NCI-H2196 (cell line): ENCODE results near the gene PLAGL2.
"Not testable (repeated sequence)": the region's sequence is repeated elsewhere in the genome, so short reads cannot be mapped to it uniquely, and the experiment has no call there.

Experiments used
- DNase-seq: peaks from one replicate; lab custom pipeline; 2025; ENCODE audit not compliant: unreplicated experiment; lab: John Stamatoyannopoulos, UW

The PLAGL2 gene

GRCh38 chr20:32205110-32205842 is 2.3 kb downstream of the PLAGL2 start:
- DNase-seq, result no peak

GRCh38 chr20:32204205-32205109 is 3.1 kb downstream of the PLAGL2 start:
- DNase-seq, result no peak

- DNase-seq, result no peak
Measured at GRCh38 chr20:32203356-32204204, 4.0 kb downstream of the PLAGL2 start.

DNA sequence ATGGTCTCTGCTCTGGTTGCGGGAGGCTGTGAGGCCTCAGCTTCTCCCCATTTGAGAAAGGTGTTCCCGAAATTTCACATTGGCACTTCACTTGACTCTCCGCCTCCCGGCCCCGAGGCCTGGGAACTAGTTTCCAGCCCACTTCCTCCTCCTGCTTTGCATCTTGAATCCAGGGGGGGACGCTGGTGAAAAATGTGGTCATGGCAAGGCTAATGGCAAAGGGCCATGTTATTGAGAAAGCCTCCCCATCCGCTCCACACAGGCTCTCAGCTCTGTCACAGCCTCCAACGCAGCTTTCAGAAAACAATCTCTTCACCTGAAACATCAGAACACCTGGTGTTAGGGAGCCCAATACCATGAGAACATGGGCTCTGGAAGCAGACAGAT is 5.6 kb downstream of the PLAGL2 start:
- DNase-seq, result no peak

- DNase-seq, result no peak
Measured at GRCh38 chr20:32201296-32201976, 6.1 kb downstream of the PLAGL2 start.

GRCh38 chr20:32199006-32199405 is 8.5 kb downstream of the PLAGL2 start:
- no peak for DNase-seq

- DNase-seq, result not testable (repeated sequence)
Measured at GRCh38 chr20:32197136-32197535, 10.4 kb downstream of the PLAGL2 start.

DNA sequence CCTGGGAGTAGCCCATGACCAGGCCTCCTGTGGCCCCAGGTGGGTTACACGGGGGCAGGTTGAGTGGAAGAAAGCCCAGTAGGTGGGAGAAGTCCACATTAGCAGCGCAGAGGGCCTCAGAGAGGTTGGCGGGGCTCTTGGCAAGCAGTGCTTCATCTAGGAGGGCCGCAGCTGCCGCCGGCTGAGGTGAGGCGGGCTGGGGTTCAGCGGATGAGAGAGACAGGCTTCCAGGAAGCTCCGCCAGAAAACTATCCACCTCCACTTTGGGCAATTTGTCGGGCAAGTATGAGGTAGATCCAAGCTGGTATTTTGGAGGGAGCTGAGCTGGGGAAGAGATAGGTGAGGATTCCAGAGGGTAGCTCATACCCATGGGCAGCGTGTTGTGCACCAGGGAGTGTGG is 10.9 kb downstream of the PLAGL2 start:
- not testable (repeated sequence) for DNase-seq

- no peak for DNase-seq
Measured at GRCh38 chr20:32195581-32195980, 12.0 kb downstream of the PLAGL2 start.

DNA sequence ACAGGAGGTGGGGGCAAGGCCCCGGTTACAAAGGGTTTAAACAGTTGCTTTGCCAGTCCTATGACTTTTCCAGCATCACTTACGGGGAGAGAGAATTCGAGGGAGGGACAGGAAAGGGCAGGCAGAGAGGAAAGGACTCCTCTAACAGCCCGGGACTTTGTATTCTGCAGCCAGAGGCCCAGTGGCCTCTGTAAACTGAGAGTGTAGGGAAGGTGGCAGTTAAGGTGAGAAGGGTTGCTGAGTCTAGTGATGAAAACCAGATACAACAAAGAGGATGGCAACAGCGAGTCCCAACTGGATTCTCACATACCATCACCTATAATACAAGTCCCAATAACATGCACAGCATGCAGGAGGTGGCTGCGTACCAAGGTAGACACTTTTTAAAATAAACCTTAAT is 13.5 kb downstream of the PLAGL2 start:
- no peak for DNase-seq

DNA sequence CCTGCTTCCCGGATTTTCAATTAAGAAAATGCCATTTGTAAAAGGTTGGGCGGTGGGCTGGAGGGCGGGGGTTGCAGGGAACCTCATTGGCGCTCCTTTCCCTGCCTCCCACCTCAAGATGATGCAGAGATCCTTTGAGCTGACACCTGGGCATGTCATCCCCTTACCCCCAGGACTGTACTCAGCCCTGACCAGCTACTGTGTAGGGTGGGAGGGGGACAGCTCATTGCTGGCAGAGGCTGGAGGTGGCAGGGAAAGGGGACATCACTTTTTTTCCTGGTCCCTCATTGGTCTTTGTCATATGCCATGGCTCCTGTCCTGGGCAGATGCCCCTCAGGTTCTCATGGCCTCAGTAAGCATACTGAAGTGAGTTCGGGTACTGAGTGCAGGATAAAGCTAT is 14.2 kb downstream of the PLAGL2 start:
- not testable (repeated sequence) for DNase-seq

GRCh38 chr20:32192698-32193097 is 14.8 kb downstream of the PLAGL2 start:
- no peak for DNase-seq

GRCh38 chr20:32191873-32192272 is 15.7 kb downstream of the PLAGL2 start:
- DNase-seq, result no peak

DNA sequence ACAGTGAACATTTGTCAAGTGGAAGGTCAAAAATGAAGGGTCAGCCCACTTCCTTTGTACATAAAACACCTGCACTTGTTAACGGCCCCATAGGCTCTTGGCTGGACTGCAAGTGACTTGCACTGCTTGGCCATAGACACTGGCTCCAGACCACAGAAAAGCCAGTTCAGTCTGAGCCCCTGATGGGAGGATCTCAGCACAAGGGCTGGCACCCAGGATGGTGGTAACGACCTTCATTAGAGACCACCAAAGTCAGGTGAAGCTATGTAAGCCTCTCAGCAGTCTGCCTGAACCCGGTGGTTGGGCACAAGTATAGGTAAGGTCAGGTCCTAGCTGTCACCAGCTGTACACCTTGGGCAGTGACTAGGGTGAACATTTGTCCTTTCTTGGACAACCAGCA is 16.1 kb downstream of the PLAGL2 start:
- no peak for DNase-seq

- DNase-seq, result no peak
Measured at GRCh38 chr20:32190616-32191415, 16.7 kb downstream of the PLAGL2 start.

DNA sequence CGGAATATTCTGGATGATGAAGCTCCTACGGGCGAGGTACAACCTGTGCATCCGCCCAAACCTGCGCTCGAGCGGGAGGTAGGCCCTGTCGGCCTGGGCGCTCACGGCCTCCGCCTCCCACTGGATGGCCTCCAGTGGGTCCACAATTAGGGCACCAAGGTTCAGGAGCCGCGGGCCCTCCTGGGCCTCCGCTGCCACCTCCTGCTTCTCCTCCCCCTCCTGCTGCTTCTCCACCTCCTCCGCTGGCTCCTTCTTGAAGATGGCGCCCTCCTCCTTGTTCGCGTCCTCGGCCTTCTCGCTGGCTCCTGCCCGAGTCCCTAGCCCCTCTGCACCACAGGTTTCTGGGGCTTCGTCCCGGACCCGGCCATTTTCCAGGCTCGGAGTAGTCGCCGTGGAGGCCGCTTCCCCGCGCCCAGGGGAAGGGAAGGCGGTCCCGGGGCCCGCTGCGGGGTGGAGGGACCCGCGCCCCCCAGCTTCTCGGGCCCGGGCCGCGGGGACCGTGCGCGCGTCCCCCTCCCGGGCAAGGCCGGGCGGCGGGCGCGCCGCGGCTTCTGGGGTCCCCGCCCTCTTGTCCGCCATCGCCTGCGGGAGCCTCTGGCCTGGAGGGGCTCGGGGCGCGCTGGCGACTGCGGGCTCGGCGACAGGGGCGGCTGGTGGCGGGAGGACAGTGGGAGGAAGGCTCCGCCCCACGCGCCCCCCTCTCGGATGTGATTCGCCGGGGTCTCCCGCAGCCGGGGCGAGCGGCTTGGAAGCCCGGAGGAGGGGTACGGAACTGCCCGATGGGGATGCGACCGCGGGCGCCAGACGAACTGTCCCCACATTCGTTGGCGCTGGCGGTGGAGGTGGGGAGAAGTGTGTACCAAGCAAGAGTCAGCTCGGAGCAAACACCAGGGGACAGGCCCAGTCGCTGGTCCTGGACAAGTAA is 17.6 kb downstream of the PLAGL2 start:
- DNase-seq, result no peak

DNA sequence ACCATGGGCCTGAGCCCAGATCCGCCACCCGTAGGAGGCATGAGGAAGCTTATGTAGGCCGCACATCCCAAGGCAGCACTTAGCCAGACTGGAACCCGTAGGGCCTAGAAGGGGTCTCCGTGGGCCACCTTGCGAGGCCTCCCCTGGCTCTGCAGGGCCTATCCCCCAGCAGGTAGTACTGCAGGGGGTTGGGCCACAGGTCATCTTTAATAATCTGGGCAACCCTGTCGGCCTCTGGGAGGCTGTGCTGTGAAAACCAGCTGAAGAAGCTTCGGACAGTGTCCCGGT is 18.5 kb downstream of the PLAGL2 start:
- DNase-seq, result no peak

DNA sequence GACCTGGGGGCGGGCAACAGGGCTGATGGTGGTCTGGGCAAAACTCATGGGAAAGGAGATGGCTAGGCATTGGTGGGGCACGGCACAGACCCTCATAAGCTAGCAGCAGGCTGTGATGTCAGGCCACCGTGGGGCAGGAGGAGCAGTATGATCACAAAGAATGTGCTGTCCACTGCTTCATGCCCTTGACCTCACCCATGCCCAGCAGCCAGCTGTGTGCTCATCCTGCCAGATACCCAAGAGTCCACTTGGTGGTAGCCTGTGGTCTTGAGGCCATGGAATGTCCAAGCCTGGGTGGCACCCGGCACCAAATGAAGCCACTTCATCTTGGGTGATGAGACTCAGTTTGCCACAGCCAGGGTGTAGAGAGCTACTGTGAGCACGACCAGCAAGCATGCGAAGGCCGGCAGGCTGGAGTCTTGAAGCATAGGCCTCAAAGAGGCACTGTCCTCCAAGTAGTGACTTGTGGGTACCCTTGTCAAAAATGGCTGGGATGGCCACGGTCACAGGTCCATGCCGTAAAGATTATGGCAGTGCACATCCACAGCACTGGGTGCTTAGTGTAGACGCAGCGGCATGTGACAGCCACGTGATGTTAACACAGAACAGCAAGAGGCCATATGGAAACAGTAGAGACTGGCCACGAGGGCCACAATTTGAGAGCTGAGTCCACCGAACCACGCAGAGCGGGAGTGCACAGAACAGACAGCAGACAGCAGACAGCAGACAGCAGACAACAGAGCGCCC is 19.0 kb downstream of the PLAGL2 start:
- DNase-seq, result no peak
